HL-60 (cell line): Measurements from ENCODE around the gene FNDC3B.

Experiments
- DNase-seq, 2 experiments: peaks; one replicate each; pipeline ENCODE4 v3.0.0-alpha.2; 2010 to 2020; ENCODE audit warnings: low read depth in 1 of 2, low spot score in 1 of 2
- H3K27ac ChIP-seq: fragments of 250-450 bp; sonication (Bioruptor Pico); replicated peaks from 2 replicates; pipeline ENCODE4 v1.5.1; 2020; ENCODE audit warnings: mild to moderate bottlenecking, moderate library complexity
- H3K27me3 ChIP-seq: fragments of 250-450 bp; sonication (Bioruptor Pico); 2 replicates; pipeline ENCODE4 v1.5.1; 2021; ENCODE audit warnings: mild to moderate bottlenecking, moderate library complexity; ENCODE audit not compliant: insufficient read depth, poor library complexity, severe bottlenecking
- H3K4me3 ChIP-seq: replicated peaks from 2 replicates; pipeline ENCODE4 v1.5.1; 2011; ENCODE audit warnings: mild to moderate bottlenecking, control low read depth, low read length; ENCODE audit not compliant: insufficient read depth
- GABPA ChIP-seq: IDR thresholded peaks from 2 replicates; pipeline ENCODE4 v1.6.1; 2012; ENCODE audit warnings: low read depth
- POLR2AphosphoS5 ChIP-seq: IDR thresholded peaks from 2 replicates; pipeline ENCODE4 v1.6.1; 2012; ENCODE audit warnings: low read depth
- SPI1 ChIP-seq: IDR thresholded peaks from 2 replicates; pipeline ENCODE4 v1.6.1; 2012; ENCODE audit warnings: low read depth, mild to moderate bottlenecking, borderline replicate concordance
- TF ChIP-seq, protein P1 (sequence below): IDR thresholded peaks from 2 replicates; pipeline ENCODE4 v1.6.1; 2012; ENCODE audit warnings: low read depth; ENCODE audit not compliant: insufficient replicate concordance
- TF ChIP-seq, protein P2 (sequence below): IDR thresholded peaks from one replicate; pipeline ENCODE4 v1.5.1; 2011; ENCODE audit warnings: low read length, control low read depth, inconsistent platforms; ENCODE audit not compliant: insufficient read depth

FNDC3B gene

DNA sequence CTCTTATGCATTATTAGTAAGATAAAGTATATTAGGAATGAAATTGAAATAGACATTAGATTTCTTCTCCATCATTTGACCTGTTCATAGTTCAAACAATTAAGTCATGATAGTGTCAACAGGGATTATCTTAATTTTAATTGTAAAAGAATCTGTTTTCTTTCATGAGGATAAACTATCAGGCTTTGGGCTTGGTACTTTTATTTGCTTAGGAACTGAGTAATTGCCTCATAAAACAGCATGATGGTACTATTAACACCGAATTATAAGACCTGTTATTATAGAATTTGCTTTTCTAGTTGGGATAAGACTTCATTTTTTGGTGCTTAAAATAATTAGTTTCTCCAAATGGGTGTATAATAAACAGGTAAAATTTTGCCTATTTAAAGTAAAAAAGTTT, 71.8 kb downstream of the FNDC3B start:
- DNase-seq = no peak
- Histone ChIP-seq H3K4me3 (no peak overlapping the region), H3K27ac (no peak overlapping the region), H3K27me3 (no peaks in the 10 kb centered on the region)
- TF ChIP-seq POLR2AphosphoS5 (no peak), GABPA (no peak), SPI1 (no peak)
- TF ChIP-seq, protein P1, sequence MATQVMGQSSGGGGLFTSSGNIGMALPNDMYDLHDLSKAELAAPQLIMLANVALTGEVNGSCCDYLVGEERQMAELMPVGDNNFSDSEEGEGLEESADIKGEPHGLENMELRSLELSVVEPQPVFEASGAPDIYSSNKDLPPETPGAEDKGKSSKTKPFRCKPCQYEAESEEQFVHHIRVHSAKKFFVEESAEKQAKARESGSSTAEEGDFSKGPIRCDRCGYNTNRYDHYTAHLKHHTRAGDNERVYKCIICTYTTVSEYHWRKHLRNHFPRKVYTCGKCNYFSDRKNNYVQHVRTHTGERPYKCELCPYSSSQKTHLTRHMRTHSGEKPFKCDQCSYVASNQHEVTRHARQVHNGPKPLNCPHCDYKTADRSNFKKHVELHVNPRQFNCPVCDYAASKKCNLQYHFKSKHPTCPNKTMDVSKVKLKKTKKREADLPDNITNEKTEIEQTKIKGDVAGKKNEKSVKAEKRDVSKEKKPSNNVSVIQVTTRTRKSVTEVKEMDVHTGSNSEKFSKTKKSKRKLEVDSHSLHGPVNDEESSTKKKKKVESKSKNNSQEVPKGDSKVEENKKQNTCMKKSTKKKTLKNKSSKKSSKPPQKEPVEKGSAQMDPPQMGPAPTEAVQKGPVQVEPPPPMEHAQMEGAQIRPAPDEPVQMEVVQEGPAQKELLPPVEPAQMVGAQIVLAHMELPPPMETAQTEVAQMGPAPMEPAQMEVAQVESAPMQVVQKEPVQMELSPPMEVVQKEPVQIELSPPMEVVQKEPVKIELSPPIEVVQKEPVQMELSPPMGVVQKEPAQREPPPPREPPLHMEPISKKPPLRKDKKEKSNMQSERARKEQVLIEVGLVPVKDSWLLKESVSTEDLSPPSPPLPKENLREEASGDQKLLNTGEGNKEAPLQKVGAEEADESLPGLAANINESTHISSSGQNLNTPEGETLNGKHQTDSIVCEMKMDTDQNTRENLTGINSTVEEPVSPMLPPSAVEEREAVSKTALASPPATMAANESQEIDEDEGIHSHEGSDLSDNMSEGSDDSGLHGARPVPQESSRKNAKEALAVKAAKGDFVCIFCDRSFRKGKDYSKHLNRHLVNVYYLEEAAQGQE = no peak
- TF ChIP-seq, protein P2, sequence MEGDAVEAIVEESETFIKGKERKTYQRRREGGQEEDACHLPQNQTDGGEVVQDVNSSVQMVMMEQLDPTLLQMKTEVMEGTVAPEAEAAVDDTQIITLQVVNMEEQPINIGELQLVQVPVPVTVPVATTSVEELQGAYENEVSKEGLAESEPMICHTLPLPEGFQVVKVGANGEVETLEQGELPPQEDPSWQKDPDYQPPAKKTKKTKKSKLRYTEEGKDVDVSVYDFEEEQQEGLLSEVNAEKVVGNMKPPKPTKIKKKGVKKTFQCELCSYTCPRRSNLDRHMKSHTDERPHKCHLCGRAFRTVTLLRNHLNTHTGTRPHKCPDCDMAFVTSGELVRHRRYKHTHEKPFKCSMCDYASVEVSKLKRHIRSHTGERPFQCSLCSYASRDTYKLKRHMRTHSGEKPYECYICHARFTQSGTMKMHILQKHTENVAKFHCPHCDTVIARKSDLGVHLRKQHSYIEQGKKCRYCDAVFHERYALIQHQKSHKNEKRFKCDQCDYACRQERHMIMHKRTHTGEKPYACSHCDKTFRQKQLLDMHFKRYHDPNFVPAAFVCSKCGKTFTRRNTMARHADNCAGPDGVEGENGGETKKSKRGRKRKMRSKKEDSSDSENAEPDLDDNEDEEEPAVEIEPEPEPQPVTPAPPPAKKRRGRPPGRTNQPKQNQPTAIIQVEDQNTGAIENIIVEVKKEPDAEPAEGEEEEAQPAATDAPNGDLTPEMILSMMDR = no peak

DNA sequence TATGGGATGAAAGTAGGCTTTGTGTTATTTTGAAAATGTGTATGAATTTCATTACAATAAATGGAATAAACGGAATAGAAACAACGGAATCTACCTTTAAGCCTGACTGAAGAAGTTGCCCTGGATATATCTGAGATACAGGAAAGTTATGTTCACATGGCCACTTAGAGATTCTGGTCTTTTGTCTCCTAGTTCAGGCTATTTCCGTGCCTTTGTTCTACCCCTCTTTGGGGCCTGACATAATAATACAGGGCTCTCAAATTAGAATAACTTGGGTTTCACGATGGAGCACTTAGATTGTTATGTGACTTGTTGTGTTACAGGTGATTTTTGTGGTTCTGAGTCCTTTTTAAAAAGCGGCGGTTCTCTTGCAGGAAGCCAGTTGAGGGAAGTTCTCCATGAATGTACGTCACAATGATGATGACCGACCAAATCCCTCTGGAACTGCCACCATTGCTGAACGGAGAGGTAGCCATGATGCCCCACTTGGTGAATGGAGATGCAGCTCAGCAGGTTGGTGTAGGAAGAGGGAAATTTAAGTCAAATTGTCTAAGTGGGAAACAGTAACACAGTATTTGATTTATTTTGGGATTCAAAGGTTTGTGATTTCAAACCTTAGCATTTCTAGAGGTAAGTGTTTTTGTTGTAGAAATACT, 72.8 kb downstream of the FNDC3B start:
- Histone ChIP-seq H3K27ac (no peak overlapping the region), H3K27me3 (no peaks in the 10 kb centered on the region)
- TF ChIP-seq, protein P1 = no peak
- TF ChIP-seq POLR2AphosphoS5 = no peak
- TF ChIP-seq GABPA = no peak
- no peak for TF ChIP-seq SPI1
- TF ChIP-seq, protein P2 = no peak

DNA sequence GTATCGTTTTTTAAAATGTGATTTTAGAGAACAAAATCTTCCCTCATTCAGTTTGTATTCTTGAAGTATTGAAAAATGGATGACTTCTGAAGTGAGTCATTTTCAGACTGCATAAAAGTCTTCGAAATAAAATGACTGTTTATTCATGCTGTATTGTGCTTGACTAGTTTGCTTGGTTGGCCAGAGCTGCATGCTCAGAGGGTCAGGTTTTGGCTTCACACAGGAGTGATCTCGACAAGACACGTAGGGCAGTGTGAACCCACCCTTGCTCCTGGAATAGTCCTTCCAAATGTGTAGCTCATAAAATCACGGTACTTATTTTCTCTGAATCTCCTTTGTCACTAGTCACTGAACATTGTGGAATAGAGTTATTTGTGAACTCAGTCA, 73.3 kb downstream of the FNDC3B start:
- no peak for DNase-seq
- TF ChIP-seq, protein P1 = no peak
- TF ChIP-seq POLR2AphosphoS5 = no peak
- TF ChIP-seq GABPA = no peak
- no peak overlapping the region for H3K4me3 ChIP-seq
- no peak overlapping the region for H3K27ac ChIP-seq
- no peaks in the 10 kb centered on the region for H3K27me3 ChIP-seq

More for the DNA sequence above, 72.8 kb downstream of the FNDC3B start:
- DNase-seq = no peak
- no peak overlapping the region for H3K4me3 ChIP-seq
